ENCODE results near the gene PCSK6.

Gene PCSK6

GRCh38 chr15:101398247-101398646 is 91.3 kb downstream of the PCSK6 start:
- no peak for ATAC-seq
- DNase-seq, result no peak

DNA sequence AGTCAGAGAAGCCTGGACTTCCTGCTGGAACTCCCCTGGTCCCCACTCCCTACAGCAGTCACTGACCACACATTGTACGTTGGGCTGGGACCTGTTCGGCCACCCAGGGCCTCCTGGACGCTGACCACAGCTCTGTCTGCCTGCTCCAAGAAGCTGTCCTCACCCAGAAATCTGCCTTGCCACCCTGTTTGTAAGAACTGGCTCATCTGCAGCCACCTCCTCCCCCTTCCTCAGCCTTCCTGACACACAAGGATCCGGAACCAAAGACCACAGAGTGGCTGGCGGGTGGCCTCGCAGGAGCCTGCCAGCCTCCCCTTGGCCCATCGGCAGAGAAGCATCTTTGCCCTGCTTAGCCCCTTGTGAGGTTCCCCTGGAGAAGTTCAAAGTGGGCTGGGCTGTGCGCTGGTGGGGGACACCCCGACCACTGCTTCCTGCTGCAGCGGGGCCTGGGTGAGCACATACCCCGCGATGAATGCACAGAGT is 91.9 kb downstream of the PCSK6 start:
- DNase-seq (peak; percentile 6), ATAC-seq (peak; percentile 49)

GRCh38 chr15:101396484-101397261 is 92.8 kb downstream of the PCSK6 start:
- ATAC-seq (no peak), DNase-seq (no peak)

DNA sequence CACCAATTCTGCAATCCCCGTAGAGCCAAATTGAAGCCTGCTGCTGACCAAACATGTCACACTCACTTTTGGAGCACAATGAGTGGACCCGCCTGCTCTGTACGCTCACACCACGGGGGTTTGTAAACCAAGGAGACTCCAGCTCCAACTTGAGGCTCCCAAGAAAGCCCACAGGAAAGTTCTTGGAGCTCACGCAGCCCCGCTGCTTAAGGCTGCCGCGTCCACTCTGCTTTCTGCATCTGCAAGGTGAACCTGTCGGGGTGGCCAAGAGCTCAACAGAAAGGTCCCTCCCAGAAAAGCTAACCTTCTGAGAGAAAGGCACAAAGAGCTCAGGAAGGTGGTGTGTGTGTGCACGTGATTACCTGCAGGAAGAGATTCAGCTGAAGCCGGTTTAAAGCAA is 94.9 kb downstream of the PCSK6 start:
- no peak for ATAC-seq

DNA sequence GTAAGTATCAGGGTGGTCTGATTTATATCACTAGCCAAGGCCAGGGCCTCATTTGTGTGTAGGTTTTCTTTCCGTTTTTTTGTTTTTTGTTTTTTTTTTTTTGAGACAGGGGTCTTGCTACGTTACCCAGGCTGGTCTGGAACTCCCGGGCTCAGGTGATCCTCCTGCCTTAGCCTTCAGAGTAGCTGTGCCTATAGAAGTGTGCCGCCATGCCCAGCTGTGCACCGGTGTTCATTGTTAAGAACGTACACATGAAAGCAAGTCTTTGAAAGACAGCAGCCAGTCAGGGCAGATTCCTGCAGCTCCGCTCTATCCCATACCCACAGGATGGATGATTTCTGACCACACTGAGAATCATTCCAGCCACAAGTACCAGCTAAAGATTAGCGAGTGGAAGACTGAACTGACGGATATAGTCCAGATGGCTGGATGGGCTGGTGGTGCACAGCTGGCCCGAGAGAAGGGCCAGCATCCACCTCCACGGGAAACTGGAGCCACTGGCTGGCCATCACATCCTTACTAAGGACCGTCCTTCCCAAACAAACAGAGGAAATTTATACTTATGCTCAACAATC is 95.4 kb downstream of the PCSK6 start:
- ATAC-seq (no peak), DNase-seq (no peak)

More for the DNA sequence above, 94.9 kb downstream of the PCSK6 start:
- DNase-seq, result no peak

DNA sequence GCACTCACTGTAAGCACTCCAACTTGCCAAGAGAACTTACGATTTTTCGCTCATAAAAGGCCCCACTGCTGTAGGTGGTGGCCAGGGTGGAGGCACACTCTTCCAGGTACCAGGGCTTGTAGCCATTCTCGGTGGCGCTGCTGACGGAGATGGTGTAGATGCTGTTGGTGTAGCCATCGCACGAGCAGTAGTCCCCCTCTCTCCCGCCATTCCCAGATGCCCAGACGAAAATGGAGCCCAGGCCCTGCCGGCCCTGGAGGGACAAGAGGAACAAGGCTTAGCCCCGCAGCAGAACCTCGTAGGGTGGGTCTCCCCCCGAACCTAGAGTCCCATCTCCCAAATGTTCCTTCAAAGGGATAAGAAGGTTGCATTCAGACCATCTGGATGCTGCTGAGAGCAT is 96.3 kb downstream of the PCSK6 start:
- ATAC-seq (no peak), DNase-seq (no peak)

DNA sequence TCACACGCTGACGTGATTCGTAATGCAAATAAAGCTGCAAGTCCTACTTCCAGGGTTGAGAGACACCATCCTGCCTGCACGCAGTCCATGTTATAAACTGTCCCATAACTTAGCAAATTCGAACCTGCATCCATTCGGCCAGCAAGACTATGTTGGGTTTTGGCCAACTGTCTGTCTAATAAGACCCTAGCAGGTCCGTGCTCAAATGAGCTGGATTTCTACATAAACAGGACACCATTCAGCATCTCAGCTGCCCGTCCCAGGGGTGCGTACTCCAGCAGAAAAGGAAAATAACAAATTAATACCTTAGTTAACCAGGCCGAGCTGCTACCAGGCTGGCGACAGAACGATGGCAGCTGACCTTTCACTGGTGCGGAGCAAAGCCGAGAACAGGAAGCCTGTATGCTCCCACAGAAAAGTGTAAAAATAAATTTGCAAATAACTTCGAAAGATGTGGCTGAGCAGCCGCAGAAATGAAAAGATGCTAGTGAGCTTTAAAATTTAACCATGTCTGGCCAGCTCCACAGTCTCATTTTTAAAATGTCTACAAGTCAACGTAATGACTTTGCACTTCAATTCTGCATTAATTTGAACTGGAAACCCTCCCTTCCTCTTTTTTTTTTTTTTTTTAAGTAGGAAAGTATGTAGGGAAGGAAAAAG is 97.4 kb downstream of the PCSK6 start:
- ATAC-seq, result no peak
- no peak for DNase-seq

GRCh38 chr15:101391431-101391830 is 98.1 kb downstream of the PCSK6 start:
- DNase-seq (no peak), ATAC-seq (no peak)

DNA sequence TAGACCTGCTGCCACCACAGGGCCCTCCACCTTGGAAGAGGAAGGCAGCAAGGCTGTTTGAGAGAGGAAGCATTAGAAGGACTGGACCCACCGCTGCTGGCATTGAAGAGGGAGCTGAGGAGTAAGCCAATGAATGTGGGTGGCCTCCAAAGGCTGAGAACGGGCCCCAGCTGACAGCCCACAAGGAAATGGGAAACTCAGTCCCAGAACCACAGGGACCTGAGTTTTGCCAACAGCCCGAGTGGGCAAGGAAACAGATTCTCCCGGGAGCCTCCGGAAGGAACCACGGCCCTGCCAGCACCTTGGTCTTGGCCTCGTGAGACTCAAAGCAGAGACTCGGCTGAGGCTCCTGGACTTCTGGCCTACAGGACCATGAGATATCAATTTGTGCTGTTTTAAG is 99.0 kb downstream of the PCSK6 start:
- ATAC-seq, result no peak
- DNase-seq, result no peak

DNA sequence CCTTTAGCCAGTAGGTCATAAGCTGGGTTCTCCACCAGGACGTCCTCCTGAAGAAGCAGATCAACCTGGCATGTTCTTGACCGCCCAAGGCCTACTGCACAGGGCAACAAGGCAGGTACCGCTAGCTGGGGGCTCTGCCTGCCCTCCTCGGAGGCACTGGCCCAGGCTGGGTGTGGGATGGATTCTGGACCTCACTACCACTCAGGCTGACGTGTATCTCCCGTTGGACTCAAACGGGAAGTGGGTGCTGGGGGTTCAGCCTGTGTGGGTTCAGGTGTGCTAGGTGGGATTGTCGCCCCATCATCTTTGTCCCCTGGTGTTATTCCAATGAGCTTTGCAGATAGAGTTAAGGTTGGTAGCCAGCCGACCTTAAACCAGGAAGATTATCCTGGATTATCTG is 99.4 kb downstream of the PCSK6 start:
- no peak for ATAC-seq
- DNase-seq, result no peak

GRCh38 chr15:101389362-101389761 is 100.1 kb downstream of the PCSK6 start:
- DNase-seq, result no peak
- ATAC-seq, result no peak

DNA sequence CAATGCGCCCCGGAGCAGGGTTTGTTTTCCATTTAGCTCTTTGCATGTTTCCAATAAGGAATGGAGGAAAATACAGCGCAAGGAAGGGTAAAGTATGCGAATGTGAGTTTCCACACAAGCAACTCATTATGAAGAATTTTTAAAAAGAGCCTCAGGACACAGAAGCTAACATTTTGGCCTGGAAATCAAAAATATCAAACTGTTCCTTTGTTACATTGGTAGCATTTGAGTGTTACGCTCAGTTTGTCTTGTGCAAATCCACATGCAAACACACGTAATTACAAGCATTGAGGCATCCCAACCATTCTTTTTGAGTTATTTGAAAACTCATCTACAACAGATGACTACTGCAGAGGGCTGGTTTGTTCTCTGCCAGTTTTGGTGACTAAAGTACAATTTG is 101.5 kb downstream of the PCSK6 start:
- no peak for ATAC-seq
- no peak for DNase-seq

DNA sequence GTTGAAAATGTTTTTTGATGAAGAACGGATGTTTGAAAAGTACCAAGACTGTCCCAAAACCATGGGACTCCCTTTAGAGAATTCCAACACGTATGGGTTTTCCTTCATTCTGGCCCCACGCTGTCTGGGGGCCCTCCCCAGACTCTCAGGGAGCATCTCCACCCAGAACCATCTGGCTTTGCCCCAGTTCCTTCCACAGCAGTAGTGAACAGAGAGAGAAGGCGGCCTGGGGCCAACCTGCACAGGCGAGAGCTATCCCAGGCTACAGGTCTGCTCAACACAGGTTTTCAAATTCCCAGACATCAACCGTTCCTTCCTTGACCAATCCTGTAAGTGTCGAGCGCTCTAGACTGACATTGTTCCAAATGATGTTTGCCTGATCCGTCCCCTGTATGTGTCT is 101.9 kb downstream of the PCSK6 start:
- DNase-seq (no peak), ATAC-seq (no peak)

DNA sequence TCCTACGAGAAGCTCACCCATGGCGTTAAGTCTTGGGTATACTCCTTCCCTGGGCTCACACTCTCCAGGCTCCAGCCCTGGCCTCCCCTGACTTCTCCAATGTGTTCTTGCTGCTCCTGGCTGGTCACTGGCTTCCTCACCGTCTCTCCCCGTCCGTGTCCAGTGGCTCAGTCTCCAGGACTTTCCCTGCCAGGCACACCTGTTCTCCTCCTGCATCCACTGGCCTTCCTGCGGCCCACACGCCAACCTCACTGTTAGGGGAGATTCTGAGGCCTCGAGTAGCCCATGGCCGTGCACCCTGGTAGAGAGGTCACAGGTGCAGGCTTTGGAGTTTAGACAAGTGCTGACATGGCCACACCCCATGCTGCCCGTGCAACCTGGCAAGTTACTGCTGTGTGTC is 102.5 kb downstream of the PCSK6 start:
- no peak for ATAC-seq
- DNase-seq, result no peak

GRCh38 chr15:101386006-101386405 is 103.5 kb downstream of the PCSK6 start:
- DNase-seq, result no peak
- no peak for ATAC-seq

- no peak for ATAC-seq
Observed at GRCh38 chr15:101384276-101384675, 105.2 kb downstream of the PCSK6 start.

GRCh38 chr15:101382544-101382943 is 107.0 kb downstream of the PCSK6 start:
- DNase-seq (no peak), ATAC-seq (no peak)

More at GRCh38 chr15:101384276-101384675, 105.2 kb downstream of the PCSK6 start:
- DNase-seq, result no peak

- no peak for DNase-seq
- ATAC-seq, result no peak
Observed at GRCh38 chr15:101381671-101382212, 107.8 kb downstream of the PCSK6 start.

GRCh38 chr15:101380146-101380545 is 109.4 kb downstream of the PCSK6 start:
- ATAC-seq, result no peak
- no peak for DNase-seq

- ATAC-seq, result no peak
Observed at GRCh38 chr15:101379647-101380046, 109.9 kb downstream of the PCSK6 start.

DNA sequence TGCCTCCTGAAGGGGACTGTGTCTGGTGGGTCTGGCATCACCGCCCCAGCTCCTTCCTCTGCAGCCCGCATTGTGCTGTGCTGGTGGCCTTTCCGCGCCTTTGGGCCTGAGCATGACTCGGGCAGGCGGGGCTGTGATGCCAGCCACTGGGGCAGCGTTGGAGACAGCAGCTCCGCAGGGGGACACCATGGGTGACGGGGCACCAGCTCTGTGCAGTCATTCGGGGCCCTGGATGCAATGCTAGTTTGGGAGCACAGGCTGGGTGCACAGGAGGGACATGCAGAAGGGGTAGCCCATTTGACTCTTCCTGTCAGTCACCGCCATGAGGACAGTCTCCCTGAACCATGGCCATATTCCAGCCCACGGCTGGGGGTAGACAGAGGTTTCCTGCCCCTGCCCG is 110.6 kb downstream of the PCSK6 start:
- ATAC-seq, result no peak
- no peak for DNase-seq

More at GRCh38 chr15:101379647-101380046, 109.9 kb downstream of the PCSK6 start:
- DNase-seq, result no peak

DNA sequence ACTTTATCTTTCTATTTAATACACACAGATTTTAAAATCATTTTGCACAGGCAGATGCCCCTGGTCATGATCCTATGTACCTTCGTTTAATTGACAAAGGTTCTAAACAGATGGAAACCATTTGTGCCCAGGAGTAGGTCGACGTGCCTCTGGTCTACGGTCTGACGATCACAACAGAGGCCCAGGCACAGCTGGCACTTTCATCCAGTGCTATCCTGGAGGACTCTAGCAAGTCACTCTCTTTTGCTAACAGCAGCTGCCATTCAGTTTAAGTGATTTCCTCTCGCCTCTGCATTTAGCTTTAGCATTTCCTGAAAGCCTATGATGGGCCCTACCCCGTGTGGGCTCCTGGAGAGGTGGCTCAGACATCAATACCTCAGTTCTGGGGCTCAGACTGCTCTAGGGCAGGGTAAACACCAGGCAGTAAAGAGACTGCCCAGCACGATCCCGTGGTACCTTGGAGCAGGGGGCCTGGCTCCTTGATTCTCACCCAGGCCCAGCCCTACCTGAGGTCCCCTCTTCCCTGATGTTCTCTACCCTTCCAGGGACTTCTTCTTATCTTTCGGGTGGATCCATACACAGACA is 111.2 kb downstream of the PCSK6 start:
- ATAC-seq (no peak), DNase-seq (no peak)
